Astrocyte (in vitro differentiated cells and primary cell): ENCODE results near the gene SMIM35.

Source experiments
- EZH2 ChIP-seq: IDR thresholded peaks from 2 replicates; pipeline ENCODE4 v1.6.1; 2012; ENCODE audit warnings: mild to moderate bottlenecking, low read length, inconsistent platforms; ENCODE audit not compliant: insufficient read depth
- TF ChIP-seq, protein P1 (sequence below): IDR thresholded peaks from 2 replicates; pipeline ENCODE4 v1.5.1; 2011; ENCODE audit warnings: low read depth, mild to moderate bottlenecking, inconsistent platforms, low read length, moderate library complexity; ENCODE audit not compliant: insufficient read depth

DNA sequence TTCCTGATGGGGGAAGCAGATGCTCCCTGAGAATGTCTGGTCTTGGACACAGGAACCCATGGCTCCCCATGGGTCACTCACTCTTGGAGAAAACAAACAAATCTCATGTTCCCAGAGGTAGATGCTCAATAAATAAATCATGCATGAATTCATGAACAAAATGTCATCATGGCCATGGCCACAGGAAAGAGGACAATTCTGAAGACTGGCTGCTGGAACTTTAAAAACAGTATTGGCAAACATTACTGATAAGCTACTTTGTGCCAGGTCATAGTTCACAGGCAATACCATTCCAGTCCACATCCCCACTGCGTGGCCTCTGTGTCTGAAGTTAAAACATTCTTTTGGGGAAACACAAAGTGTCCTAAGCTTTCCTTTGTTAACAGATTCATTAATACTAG lies 9.2 kb upstream of the SMIM35 start:
- TF ChIP-seq, protein P1, sequence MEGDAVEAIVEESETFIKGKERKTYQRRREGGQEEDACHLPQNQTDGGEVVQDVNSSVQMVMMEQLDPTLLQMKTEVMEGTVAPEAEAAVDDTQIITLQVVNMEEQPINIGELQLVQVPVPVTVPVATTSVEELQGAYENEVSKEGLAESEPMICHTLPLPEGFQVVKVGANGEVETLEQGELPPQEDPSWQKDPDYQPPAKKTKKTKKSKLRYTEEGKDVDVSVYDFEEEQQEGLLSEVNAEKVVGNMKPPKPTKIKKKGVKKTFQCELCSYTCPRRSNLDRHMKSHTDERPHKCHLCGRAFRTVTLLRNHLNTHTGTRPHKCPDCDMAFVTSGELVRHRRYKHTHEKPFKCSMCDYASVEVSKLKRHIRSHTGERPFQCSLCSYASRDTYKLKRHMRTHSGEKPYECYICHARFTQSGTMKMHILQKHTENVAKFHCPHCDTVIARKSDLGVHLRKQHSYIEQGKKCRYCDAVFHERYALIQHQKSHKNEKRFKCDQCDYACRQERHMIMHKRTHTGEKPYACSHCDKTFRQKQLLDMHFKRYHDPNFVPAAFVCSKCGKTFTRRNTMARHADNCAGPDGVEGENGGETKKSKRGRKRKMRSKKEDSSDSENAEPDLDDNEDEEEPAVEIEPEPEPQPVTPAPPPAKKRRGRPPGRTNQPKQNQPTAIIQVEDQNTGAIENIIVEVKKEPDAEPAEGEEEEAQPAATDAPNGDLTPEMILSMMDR, result no peak
- no peak for TF ChIP-seq EZH2
